ENCODE measurements around the gene SORCS2.

Gene SORCS2

DNA sequence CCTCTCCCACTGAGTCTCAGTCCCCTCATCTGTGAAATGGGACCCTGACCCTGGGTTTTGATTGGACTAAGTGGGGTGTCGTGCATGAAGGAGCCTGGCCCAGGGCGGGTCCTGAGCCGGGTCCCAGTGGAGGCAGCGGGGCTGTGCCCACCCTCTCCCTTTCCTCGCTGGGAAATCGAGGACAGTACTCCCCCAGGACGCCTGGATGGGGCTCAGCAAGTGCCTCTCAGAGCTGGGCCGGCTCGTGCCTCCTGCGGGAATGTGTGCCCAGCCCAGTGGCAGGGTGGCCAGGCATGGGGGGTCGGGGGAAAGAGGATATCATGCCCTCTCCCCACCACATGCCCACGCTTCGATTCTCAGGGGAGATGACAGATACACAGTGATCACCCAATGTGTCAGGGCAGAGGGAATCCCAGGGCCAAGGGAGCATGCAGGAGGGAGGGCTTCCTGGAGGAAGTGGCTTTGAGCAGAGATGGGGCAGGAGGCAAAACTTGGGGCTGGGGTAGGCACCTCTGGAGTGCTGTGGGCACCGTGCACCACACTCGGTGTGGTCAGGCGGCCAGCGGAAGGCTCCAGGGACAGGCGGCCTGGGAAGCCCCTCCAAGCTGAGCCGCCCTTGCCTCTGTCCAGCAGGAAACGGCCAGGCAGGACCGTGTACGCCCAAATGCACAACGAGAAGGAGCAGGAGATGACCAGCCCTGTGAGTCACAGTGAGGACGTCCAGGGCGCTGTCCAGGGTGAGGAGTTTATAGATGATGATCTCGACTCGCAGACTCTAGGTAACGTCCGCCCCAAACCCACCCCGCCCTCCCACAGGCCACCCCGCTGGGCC, 544.3 kb downstream of the SORCS2 start:
- H3K9me3 Mint-ChIP-seq: no peaks in the 10 kb centered on the region
- H3K27ac Mint-ChIP-seq: no peak overlapping the region
- DNase-seq (no peak), ATAC-seq (no peak)
- H3K4me3 Mint-ChIP-seq: no peak overlapping the region
- H3K4me1 Mint-ChIP-seq: no peaks in the 10 kb centered on the region
- no peaks in the 10 kb centered on the region for H3K27me3 Mint-ChIP-seq

DNA sequence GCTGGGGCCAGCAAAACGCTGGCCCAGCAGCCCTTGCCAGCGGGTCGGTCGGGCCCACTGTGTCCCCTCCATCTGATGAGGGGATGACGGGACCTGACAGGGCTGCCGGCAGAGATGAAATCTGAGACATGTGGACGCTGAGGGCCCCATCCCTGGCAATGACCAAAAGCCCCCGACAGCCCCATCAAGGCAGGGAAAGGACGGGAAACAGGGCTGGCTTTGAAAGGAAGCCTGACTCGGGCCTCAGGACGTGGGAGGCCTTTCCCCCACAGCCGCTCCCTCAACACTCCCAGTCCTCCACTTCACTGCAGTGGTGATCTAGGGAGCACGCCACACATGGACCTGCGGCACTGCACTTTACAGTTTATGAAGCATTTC, 544.9 kb downstream of the SORCS2 start:
- Mint-ChIP-seq H3K27me3 (no peaks in the 10 kb centered on the region), H3K4me3 (no peak overlapping the region), H3K9me3 (no peaks in the 10 kb centered on the region), H3K4me1 (no peaks in the 10 kb centered on the region), H3K27ac (no peak overlapping the region)
- DNase-seq (no peak), ATAC-seq (no peak)

DNA sequence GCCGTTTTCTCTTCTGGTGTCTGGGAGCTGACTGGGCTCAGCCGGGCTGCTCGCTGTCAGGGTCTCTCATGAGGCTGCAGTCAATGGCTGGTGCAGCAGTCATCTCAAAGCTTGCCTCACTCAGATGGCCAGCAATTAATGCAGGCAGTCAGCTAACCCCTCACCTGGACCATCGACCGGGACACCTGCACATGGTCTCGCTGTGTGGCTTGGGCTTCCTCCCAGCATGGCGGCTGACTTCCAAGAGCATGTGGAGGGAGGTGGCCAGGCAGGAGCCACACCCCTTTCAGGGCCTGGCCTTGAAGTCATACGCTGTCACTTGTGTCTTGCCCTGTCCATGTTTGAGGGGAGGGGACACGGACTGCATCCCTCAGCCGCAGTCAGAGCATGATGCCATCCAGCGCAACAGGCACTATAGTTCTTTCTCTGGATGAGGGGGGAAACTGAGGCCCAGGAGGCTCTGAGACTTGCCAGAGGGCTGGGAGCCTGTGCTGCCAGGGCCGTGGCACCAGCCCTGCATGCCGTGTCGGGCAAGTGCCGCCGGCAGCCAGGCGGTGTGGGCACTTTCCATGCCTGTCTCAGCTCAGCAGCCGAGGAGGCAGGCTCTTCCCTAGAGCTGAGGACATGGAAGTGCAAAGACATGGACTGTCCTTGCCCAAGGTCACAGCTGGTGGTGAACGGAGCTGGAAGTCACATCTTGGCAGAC, 545.6 kb downstream of the SORCS2 start:
- no peaks in the 10 kb centered on the region for H3K4me1 Mint-ChIP-seq
- ATAC-seq: no peak
- DNase-seq: no peak
- H3K27me3 Mint-ChIP-seq: no peaks in the 10 kb centered on the region
- H3K4me3 Mint-ChIP-seq: no peak overlapping the region
- H3K27ac Mint-ChIP-seq: no peak overlapping the region
- no peaks in the 10 kb centered on the region for H3K9me3 Mint-ChIP-seq

DNA sequence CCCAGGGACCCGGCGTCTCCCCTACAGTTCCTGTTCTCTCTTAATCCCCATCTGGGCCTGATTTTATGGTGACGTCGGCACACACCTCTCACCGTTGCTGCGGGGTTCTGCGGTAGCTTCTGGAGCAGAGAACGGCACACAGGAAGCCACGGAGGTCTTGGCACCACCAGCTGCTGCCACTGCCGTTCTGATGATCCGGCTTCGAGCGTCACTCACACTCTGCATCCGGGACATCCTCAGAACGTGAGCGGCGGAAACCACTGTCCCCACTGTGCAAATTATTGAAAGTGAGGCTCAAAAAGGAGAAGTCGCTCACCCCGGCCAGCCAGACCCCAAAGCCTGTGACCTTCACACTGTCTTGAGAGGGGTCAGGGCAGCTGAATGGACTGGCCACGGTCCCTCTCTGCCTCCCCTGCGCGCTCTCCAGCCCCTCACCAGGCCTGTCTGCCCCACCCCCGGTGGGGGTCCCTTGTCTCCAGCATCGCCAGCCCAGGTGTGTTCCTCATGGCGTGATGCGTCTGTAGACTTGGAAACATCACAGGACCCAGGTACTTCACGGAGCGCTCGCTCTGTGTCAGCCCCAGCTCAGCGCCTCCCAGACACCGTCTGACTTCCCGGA, 546.2 kb downstream of the SORCS2 start:
- Mint-ChIP-seq H3K4me1 (no peaks in the 10 kb centered on the region), H3K9me3 (no peaks in the 10 kb centered on the region), H3K27me3 (no peaks in the 10 kb centered on the region), H3K4me3 (no peak overlapping the region), H3K27ac (peak overlapping the region in 1 of 2 donors; percentile 63)
- no peak for DNase-seq
- ATAC-seq: no peak

DNA sequence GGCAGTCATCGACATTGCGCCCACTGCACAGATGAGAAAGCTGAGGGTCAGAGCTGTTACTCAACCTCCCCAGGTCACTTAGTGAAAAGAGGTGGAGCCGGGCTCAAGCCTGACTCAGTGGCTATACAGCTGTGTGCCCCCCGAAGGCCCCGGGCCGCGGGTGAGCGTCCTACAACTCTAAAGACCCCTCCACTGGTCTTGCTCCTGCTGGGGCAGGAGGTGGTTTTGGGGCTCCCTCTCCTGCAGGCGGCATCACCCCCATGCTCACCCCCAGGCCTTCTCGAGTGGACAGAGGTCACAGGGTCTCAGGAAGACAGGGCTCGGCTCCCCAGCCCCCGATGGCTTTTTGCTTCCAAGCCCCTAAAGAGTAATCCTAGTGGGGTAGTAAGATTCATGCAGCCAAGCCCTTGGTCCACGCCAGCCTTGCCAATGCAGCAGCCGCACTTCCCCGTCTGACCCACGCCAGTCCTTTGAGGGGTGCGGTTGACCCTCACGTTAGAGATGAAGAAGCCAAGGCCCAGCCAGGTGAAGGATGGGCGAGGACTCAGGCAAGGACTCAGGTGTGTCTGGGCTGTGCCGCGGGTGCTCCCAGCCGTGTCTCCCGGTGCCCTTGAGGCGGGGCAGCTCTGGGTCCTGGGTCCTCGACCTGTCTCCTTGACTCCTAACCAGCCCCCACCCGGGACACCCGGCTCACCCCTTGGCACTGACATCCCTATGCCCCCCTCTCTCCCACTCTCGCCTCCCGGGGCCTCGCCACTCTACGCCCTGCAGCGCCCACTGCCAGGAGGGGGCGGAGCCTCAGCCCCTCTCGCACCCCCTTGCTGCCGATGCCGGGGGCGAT, 547.0 kb downstream of the SORCS2 start:
- DNase-seq (no peak), ATAC-seq (peak; percentile 17)
- H3K4me3 Mint-ChIP-seq: no peak overlapping the region
- peak overlapping the region; percentile 3 to 63 for H3K27ac Mint-ChIP-seq
- no peaks in the 10 kb centered on the region for H3K27me3 Mint-ChIP-seq
- no peaks in the 10 kb centered on the region for H3K9me3 Mint-ChIP-seq
- H3K4me1 Mint-ChIP-seq: peaks cover 6% of the 10 kb centered on the region

DNA sequence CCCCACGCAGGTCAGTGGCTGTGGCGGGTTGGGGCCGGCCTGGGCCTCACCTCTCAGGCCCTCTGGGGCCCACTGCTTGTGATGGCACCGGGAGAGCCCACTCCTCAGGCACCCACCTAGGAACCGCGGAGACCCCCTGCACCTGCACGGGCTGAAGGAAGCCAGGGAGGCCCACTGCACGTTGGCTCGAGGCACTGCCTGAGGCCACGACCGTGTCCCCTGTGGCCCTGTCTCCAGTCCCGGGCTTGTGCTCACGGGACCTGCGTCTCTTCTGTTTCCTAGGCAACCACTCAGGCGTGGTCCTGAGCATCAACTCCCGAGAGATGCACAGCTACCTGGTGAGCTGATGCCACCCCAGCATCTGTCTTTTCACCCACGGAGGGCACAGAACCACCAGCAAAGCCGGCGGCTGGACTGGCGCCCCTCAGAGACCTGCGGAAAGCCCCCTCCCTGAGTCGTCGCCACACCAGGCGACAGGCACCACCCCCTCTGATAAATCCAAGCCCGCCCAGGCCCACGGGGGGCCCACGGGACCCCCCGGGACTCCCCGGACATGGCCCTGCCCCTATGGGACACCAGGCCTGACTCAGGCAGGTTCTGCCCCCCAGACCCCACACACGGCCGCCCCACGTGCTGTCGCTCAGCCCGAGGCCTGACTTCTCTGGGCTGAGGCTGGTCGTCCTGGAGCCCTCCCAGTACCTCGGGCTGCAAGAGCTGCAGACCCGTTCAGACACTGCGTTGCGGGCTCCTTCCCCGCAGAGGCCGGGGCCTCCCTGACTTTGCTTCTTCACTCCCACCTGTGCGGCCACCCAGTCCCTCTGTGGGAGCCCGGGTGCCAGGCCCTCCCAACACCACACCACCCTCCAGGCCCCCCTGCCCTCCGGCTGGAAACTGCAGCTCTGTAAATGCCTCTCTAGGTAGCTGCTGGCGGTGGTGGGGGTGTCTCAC, 547.9 kb downstream of the SORCS2 start:
- no peaks in the 10 kb centered on the region for H3K9me3 Mint-ChIP-seq
- peak; percentile 41 for ATAC-seq
- DNase-seq: no peak
- H3K4me1 Mint-ChIP-seq: peaks cover 6% of the 10 kb centered on the region
- no peaks in the 10 kb centered on the region for H3K27me3 Mint-ChIP-seq
- no peak overlapping the region for H3K27ac Mint-ChIP-seq
- H3K4me3 Mint-ChIP-seq: no peak overlapping the region

DNA sequence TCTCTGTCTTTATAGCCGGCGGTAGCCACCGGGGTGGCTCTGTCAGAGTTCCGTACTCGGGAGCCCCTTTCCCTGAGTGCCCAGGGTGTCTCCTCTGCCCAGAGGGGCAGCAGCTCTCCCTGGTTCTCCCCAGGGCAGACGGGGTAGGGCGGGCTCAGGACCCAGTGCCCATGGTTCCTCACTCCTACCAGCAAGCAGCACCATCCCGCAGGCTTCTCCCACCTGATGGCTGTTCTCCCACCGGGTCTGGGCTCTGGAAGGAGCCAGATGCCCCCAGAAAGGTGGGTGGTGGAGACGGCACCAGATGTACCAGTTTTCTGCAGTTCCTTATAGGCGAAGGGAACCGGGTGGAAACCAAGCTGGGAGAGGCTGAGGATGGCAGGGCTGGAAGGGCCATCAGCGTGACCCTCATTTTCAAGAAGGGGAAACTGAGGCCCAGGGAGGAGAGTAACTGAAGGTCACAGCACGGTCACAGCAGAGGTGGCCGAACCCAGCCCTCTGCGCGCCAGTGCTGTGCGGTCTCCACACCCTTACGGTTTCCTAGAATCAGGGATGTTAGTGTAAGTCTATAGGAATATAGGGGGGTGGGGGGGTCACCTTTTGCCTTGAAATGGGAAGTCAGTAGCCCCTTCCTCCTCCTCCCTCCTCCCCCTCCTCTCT, 548.7 kb downstream of the SORCS2 start:
- peaks cover 6% of the 10 kb centered on the region for H3K4me1 Mint-ChIP-seq
- no peaks in the 10 kb centered on the region for H3K9me3 Mint-ChIP-seq
- no peak overlapping the region for H3K4me3 Mint-ChIP-seq
- ATAC-seq (no peak), DNase-seq (no peak)
- no peaks in the 10 kb centered on the region for H3K27me3 Mint-ChIP-seq
- no peak overlapping the region for H3K27ac Mint-ChIP-seq

DNA sequence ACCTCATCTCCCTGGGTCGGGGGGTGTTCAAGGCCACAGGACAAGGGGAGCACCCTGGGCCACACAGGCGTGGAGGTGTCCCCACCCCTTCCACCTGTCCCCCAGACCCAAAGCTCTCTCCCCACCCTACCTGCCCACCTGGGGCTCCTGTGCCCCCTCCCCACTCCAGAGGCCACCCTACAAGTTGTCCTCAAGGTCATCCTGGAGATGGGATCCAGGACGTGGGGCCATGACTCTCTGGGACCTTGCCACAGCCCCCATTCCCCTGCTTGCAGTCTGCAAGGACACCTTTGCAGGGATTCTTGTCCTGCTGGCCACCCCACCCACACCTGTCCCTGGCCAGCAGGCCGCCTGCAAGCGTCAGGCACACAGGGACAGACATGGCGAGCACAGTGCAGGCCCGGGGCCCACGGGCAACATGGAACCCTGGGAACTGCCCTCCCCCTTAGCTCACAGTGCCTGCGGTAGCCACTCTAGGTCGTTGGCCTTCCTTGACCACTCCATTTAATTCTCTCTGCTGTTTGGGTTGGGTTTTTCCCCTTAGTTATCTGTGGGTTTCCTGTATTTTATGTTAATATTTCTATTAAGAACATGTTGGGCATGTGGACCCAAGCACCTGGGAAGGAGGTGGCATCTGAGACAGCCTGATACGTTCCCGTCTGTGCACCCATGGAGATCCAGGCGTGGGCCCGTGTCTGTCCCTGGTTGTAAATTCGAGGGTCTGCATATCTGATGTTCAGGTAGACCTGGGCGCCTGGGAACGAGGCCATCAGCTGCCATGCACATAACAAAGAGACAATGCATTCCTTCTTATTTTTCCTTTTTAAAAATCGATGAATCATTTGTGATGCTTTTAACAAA, 549.8 kb downstream of the SORCS2 start:
- H3K27ac Mint-ChIP-seq: no peak overlapping the region
- H3K4me3 Mint-ChIP-seq: no peak overlapping the region
- H3K4me1 Mint-ChIP-seq: peaks cover 6% of the 10 kb centered on the region
- ATAC-seq: no peak
- peaks cover 3% of the 10 kb centered on the region for H3K27me3 Mint-ChIP-seq
- H3K9me3 Mint-ChIP-seq: no peaks in the 10 kb centered on the region
- no peak for DNase-seq

DNA sequence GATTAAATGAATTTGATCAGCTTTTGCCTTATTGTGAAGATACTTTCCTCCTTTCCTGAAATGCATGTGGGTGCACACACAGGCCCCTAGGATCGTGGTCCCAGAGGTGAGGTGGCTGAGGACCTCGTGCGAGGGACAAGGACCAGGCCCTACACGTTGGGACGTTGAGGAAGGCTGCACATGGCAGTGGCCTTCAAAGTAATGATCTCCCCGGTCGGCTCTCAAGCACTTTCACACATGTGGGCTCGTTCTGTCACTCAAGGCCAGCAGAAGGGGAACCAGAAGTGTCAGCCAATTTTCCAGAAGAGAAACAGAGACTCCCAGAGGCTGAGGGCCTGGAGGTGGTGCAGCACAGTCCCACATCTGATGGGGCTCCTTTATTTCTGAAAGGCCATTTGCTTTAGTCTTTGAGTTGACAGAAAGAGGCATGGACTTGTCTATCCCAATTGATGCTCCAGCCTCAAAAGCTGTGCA, 550.5 kb downstream of the SORCS2 start:
- DNase-seq (no peak), ATAC-seq (no peak)
- no peaks in the 10 kb centered on the region for H3K9me3 Mint-ChIP-seq
- no peak overlapping the region for H3K4me3 Mint-ChIP-seq
- H3K27me3 Mint-ChIP-seq: peaks cover 9% of the 10 kb centered on the region
- H3K4me1 Mint-ChIP-seq: peaks cover 6% of the 10 kb centered on the region
- H3K27ac Mint-ChIP-seq: peak overlapping the region in 1 of 2 donors; percentile 40

DNA sequence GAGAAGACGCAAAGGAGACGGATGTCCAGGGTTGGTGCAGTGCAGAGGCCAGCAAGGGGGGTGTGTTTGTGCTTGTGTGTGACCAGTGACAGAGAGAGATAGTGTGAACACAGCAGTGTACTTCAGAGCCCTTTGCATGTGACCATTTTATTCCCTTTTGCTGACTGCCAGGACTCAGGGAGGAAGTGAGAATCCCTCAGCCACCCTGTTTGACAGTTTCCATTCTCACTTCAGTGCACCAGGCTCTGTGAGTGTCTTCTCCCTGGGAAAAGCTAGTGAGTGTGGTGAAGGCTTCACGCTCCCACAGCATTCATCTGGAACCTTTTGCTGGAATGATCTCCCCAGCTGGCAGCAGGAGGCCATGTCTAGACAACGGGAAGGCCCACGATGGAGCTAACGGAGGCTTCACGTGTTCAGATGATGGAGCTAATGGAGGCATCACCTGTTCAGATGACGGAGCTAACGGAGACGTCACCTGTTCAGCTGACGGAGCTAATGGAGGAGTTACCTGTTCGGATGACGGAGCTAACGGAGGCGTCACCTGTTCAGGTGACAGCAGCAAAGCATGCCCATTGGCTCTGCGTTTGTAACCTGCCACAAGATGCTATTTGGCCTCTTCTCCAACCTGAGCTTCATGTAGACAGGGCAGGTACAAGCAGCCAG, 551.9 kb downstream of the SORCS2 start:
- H3K9me3 Mint-ChIP-seq: no peaks in the 10 kb centered on the region
- H3K4me3 Mint-ChIP-seq: no peak overlapping the region
- ATAC-seq (no peak), DNase-seq (no peak)
- peaks cover 10% of the 10 kb centered on the region for H3K27me3 Mint-ChIP-seq
- peaks cover 18% of the 10 kb centered on the region for H3K4me1 Mint-ChIP-seq
- peak overlapping the region in 1 of 2 donors; percentile 49 for H3K27ac Mint-ChIP-seq

DNA sequence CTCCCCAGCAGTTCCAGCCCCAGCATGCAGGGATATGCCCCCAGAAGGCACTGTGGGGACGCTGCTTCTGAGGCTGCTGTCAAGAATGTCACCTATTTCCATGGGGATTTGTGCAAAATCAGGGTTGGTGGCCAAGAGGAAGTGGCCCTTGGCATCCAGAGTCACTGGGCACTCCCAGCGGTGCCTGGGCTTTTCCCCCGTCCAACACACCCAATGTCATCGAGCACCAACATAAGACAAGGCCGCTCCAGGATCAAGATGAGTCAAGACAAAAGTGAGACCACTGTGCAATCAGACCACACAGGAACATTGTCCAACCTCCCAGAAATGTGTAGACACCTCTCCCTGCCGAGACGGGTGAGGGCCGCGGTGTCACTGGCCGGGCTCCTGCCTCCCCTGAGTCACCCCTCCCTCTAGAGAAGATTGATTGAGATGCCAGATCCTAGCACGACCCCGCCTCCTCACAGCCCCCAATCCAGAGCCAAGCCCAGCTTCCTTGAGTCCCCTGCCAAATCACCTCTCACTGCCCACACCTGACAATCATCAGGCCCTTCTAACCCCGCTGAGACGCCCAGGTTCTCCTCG, 553.1 kb downstream of the SORCS2 start:
- Mint-ChIP-seq H3K27ac (no peak overlapping the region), H3K27me3 (peaks cover 10% of the 10 kb centered on the region), H3K9me3 (no peaks in the 10 kb centered on the region), H3K4me3 (no peak overlapping the region), H3K4me1 (peaks cover 30% of the 10 kb centered on the region)
- no peak for DNase-seq
- no peak for ATAC-seq

DNA sequence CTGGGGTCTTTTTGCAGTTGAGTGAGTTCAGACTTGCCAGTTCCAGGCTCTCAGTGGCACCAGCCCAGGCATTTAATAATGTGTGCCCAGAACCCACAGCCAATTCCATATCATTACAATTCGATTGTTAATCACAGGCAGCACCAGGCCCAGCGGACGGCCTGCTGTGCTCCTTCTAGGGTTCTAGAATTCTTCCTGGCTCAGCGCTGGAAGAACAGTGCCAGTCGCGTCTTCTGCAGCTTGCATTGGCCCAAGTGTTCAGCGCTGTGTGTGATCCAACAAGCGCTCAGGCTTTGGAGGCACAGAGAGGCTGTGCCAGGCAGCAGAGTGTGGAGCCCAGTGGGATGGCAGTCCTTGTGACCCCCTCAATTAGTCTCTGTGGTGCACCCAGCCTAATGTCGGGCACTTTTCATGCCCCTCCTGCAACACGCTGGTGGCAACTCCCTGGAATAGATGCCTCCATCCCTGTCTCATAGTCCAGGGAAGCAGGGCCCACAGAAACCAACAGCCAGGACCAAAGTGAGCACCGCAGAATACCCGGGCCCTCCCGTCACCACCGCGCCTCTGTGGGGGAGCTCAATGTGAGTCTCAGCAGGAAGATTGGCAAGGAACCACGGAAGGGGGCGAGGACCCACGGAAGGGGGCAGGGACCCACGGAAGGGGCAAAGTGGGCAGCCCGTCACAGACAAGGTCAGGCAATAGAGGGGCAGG, 554.2 kb downstream of the SORCS2 start:
- Mint-ChIP-seq H3K4me1 (peaks cover 41% of the 10 kb centered on the region), H3K9me3 (no peaks in the 10 kb centered on the region), H3K27ac (no peak overlapping the region), H3K27me3 (peaks cover 10% of the 10 kb centered on the region), H3K4me3 (no peak overlapping the region)
- no peak for ATAC-seq
- DNase-seq: no peak

Data from stimulated activated naive CD8-positive, alpha-beta T cell treated with anti-CD3 and anti-CD28 coated beads, Interleukin-15, amount 100 ng/mL, for 72 hours (primary cell).